Adrenal gland (tissue), 5 donors: Measurements from ENCODE around the gene U2AF1L4.

ENCODE experiments used
- CTCF ChIP-seq, 6 experiments: fragments of 450-650 bp in 4 of 6; fragments of 200-600 bp in 2 of 6; sonication (generic) in 1 of 6; IDR thresholded peaks; 1 replicate in 5 of 6; 2 replicates in 1 of 6; pipeline versions ENCODE4 v1.5.1 to v1.8.0; 2016 to 2021; ENCODE audit warnings: antibody characterized with exemption in 6 of 6, mild to moderate bottlenecking in 2 of 6, moderate library complexity in 1 of 6
- POLR2A ChIP-seq, 2 donors: fragments of 450-650 bp; IDR thresholded peaks; one replicate each; pipeline ENCODE4 v1.6.1; 2017; ENCODE audit warnings: antibody characterized with exemption in 2 of 2, mild to moderate bottlenecking in 2 of 2, moderate library complexity in 1 of 2
- donor health status: DM: no; HTN: no; CAD: no.

- no peak for TF ChIP-seq CTCF (IDR thresholded peaks at IDR 0.05)
- no peak for TF ChIP-seq POLR2A (IDR thresholded peaks at IDR 0.05)
Observed at GRCh38 chr19:35752746-35753350, 7.6 kb upstream of the U2AF1L4 start.
